ENCODE measurements around the gene SFTPA2.
"Not testable (repeated sequence)": the region's sequence is repeated elsewhere in the genome, so short reads cannot be mapped to it uniquely, and the experiment has no call there.

The SFTPA2 gene

DNA sequence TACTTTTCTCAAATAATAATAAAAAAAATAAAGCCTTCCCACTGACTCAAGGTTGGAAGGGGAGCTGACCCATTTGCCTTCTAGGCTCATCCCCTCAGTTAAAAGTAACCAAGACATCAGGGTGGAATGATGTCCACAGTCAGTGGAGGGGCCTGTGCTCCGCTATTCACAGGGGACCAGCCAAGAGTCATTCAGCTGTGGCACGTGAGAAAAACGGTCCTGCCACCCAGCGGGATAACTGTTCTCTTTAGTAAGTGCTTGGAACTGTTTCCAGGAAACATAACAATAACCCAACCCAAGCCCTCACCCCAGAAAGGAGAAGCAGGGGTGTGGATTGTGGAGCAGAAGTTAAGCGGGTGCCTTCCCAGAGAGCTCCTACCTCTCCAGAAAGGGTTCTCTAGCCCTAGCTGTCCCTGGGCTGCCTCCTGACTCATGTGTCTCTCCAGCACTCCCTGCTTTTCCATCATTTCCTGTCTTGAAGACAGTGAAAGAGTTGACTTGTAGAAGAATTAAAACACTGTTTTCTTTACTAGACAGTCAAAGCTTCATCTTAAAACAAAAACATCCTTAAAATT, 50.2 kb downstream of the SFTPA2 start:
- DNase-seq = not testable (repeated sequence)

GRCh38 chr10:79509306-79509933, 50.8 kb downstream of the SFTPA2 start:
- DNase-seq = not testable (repeated sequence)

DNA sequence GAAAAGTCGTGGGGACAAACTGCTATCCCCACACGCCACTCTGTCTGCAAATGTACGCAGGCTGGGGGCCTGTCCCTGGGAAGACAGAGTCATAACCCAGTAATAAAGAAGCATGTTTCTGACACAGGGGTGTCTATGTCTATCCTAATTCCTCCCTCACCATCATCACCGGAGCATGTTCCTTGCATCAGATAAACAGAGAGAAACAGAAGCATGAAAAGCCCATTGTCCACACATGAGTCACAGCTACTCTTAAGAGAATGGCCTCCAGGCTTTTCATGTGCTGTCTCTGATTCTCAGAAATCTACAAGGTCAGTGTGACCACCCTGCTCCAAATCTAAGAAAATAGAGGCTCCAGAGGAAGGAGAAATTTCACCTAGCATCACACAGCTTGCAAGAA, 52.0 kb downstream of the SFTPA2 start:
- DNase-seq = not testable (repeated sequence)

DNA sequence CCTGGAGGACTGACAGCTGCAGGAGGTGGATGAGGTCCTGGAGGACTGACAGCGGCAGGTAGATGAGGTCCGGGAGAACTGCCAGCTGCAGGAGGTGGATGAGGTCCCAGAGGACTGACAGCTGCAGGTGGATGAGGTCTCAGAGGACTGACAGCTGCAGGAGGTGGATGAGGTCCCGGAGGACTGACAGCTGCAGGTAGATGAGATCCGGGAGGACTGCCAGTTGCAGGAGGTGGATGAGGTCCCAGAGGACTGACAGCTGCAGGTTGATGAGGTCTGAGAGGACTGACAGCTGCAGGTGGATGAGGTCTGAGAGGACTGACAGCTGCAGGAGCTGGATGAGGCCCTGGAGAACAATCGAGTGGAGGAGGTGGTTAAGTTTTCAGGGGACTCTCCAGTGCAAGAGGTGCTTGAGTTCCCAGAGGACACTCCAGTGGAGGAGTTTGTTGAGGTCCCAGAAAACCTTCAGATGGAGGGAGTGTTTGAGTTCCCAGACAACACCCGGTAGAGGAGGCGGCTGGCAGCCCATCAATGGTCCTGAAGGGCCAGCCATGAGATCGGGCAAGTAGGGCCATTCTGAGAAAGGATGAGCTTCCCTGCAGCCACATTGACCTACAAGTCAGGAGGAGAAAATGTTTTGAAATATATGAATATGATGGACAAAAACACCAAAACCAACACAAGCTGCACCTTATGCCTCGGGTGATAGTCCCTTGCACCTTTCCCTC, 52.6 kb downstream of the SFTPA2 start:
- no peak for DNase-seq

All from activated CD8-positive, alpha-beta memory T cell treated with anti-CD3 and anti-CD28 coated beads, Interleukin-2, amount 50 U/mL, for 48 hours (primary cell).